Transverse colon (tissue), 4 donors: ENCODE results near the gene ZER1. TPM values are rescaled to one million over a fixed set of nuclear protein-coding genes. Genes with fewer than 3 reads are reported as not detected.

Experiments used
- DNase-seq: peaks from one replicate; pipeline ENCODE4 v3.0.0-alpha.2; 2019
- H3K27ac ChIP-seq, 4 donors: fragments of 200-600 bp; sonication (generic); 2 replicates each; pipeline ENCODE4 v1.5.1; 2016 to 2018; ENCODE audit warnings: inconsistent platforms in 4 of 4
- H3K27me3 ChIP-seq: fragments of 200-600 bp; sonication (generic); 2 replicates; pipeline ENCODE4 v1.5.1; 2017; ENCODE audit warnings: inconsistent platforms
- H3K36me3 ChIP-seq, 4 donors: fragments of 200-600 bp; sonication (generic); 2 replicates each; pipeline ENCODE4 v1.5.1; 2017 to 2019; ENCODE audit warnings: inconsistent platforms in 4 of 4
- H3K4me1 ChIP-seq, 4 donors: fragments of 200-600 bp; sonication (generic); 2 replicates each; pipeline ENCODE4 v1.5.1; 2017 to 2020; ENCODE audit warnings: inconsistent platforms in 4 of 4
- H3K4me3 ChIP-seq, 4 donors: fragments of 200-600 bp; sonication (generic); 1 replicate in 1 of 4; 2 replicates in 3 of 4; pipeline versions ENCODE4 v1.5.1 to v1.6.1; 2017 to 2019; ENCODE audit warnings: inconsistent platforms in 4 of 4
- H3K9me3 ChIP-seq, 2 donors: fragments of 200-600 bp; sonication (generic); 2 replicates each; pipeline ENCODE4 v1.5.1; 2017 to 2019; ENCODE audit warnings: inconsistent platforms in 2 of 2
- CTCF ChIP-seq, 5 experiments: fragments of 200-600 bp in 3 of 5; fragments of 450-650 bp in 2 of 5; sonication (generic) in 3 of 5; IDR thresholded peaks; 1 replicate in 2 of 5; 2 replicates in 3 of 5; pipeline ENCODE4 v1.5.1; 2016 to 2017; ENCODE audit warnings: antibody characterized with exemption in 5 of 5, inconsistent platforms in 3 of 5, mild to moderate bottlenecking in 2 of 5, moderate library complexity in 1 of 5
- EP300 ChIP-seq: sonication (generic); formaldehyde crosslinking; IDR thresholded peaks from one replicate; pipeline ENCODE4 v1.6.1; 2017; ENCODE audit warnings: antibody characterized with exemption, low read depth
- POLR2A ChIP-seq: fragments of 450-650 bp; IDR thresholded peaks from one replicate; pipeline ENCODE4 v1.6.1; 2016; ENCODE audit warnings: antibody characterized with exemption, mild to moderate bottlenecking, moderate library complexity
- POLR2AphosphoS5 ChIP-seq, 3 donors: sonication (generic); formaldehyde crosslinking; IDR thresholded peaks; one replicate each; pipeline ENCODE4 v1.6.1; 2016; ENCODE audit warnings: antibody characterized with exemption in 3 of 3
- WGBS, 2 donors: methylation state at CpG; one replicate each; pipeline ENCODE4 v1.1.5; 2018; ENCODE audit warnings: low coverage in 1 of 2; 5-methylcytosine and 5-hydroxymethylcytosine counted together
- in situ Hi-C, 4 donors: fragments of 200-750 bp; cut with MboI; loops; one replicate each; pipeline versions ENCODE4 v1.15.0 to v1.15.1; 2017; ENCODE audit warnings: low sequenced_read_pairs in 3 of 4, low pct_ligation_motif_present in 1 of 4, low pct_unique_long_range_greater_than_20kb in 1 of 4
- intact Hi-C: fragments of 100-400 bp; cut with DNase I; formaldehyde crosslinking; loops from one replicate; pipeline ENCODE4 v1.15.1; 2023; ENCODE audit warnings: low total_unique reads
- total RNA-seq, 4 donors: library from RNA; depleted of rRNA; stranded (reverse); fragments of >200 nt; gene quantifications; one replicate each; pipeline ENCODE4 v1.1.0, GENCODE V29; 2016

The ZER1 gene
- total RNA-seq, 4 donors from 2014 or later, result 57.5 to 116 (median 73.8) TPM

- in situ Hi-C loops, result no loop called here
- Histone ChIP-seq H3K4me3 (peak overlapping the region; percentile 73 to 97 (median 84)), H3K9me3 (no peaks in the 10 kb centered on the region), H3K4me1 (peaks cover 22 to 42% (median 33%) of the 10 kb centered on the region in 4 donors), H3K27me3 (no peaks in the 10 kb centered on the region), H3K27ac (peak overlapping the region; percentile 80 to 97 (median 83)), H3K36me3 (peaks cover 0 to 30% (median 13%) of the 10 kb centered on the region in 4 donors)
- intact Hi-C loops, result loop anchor here (2.0 kb wide), 1 partner anchor 33 kb away; the partner anchor contains the start of gene DYNC2I2
- peak; percentile 46 for DNase-seq
- 0% methylated on average over 54 of the region's 83 CpGs; no CpG with 5 or more reads in 1 of the 2 donors for WGBS, 2 donors
- TF ChIP-seq POLR2AphosphoS5 (IDR thresholded peaks at IDR 0.05), result no peak
- no peak for TF ChIP-seq EP300
- TF ChIP-seq CTCF (IDR thresholded peaks at IDR 0.05), result no peak
- TF ChIP-seq POLR2A, result no peak
Observed at GRCh38 chr9:128689820-128690683, 81.7 kb downstream of the ZER1 start.

GRCh38 chr9:128689293-128689774 lies 82.4 kb downstream of the ZER1 start:
- Histone ChIP-seq H3K4me1 (peaks cover 26 to 49% (median 39%) of the 10 kb centered on the region in 4 donors), H3K4me3 (peak overlapping the region; percentile 85 to 97 (median 94)), H3K36me3 (peaks cover 0 to 25% (median 12%) of the 10 kb centered on the region in 4 donors), H3K27me3 (no peaks in the 10 kb centered on the region), H3K9me3 (no peaks in the 10 kb centered on the region), H3K27ac (peak overlapping the region; percentile 95 to 99 (median 98))
- TF ChIP-seq CTCF (IDR thresholded peaks at IDR 0.05), result no peak
- TF ChIP-seq EP300, result no peak
- TF ChIP-seq POLR2A, result no peak
- no peak for TF ChIP-seq POLR2AphosphoS5 (IDR thresholded peaks at IDR 0.05)
- 0% methylated on average over 37 of the region's 80 CpGs; no CpG with 5 or more reads in 1 of the 2 donors for WGBS, 2 donors
- DNase-seq, result no peak
- intact Hi-C loops, result loop anchor here (2.0 kb wide), 1 partner anchor 33 kb away; the partner anchor contains the start of gene DYNC2I2
- in situ Hi-C loops, result no loop called here

- H3K36me3 ChIP-seq, result peaks cover 0 to 19% (median 9%) of the 10 kb centered on the region in 4 donors
- intact Hi-C loops, result loop anchor here (2.0 kb wide), 1 partner anchor 32 kb away; the partner anchor contains the start of gene DYNC2I2
- peak within 1 kb of the TSS; percentile 95 to 99 (median 98) for H3K27ac ChIP-seq
- in situ Hi-C loops, result no loop called here
- 0 to 5% methylated on average over 5 to 45 of the region's 93 CpGs for WGBS, 2 donors
- TF ChIP-seq CTCF (IDR thresholded peaks at IDR 0.05), result no peak
- TF ChIP-seq POLR2AphosphoS5 (IDR thresholded peaks at IDR 0.05), result peak; percentile 91 to 96 (median 95)
- peak; percentile 55 for TF ChIP-seq POLR2A
- TF ChIP-seq EP300, result no peak
- H3K4me3 ChIP-seq, result peak within 1 kb of the TSS; percentile 85 to 97 (median 94)
- H3K27me3 ChIP-seq, result no peaks in the 10 kb centered on the region
- DNase-seq, result peak; percentile 96
- no peaks in the 10 kb centered on the region for H3K9me3 ChIP-seq
- H3K4me1 ChIP-seq, result peaks cover 26 to 50% (median 39%) of the 10 kb centered on the region in 4 donors
Observed at GRCh38 chr9:128688501-128689292, 83.0 kb downstream of the ZER1 start, which contains the start of gene SET. Gene SET (plus strand): TSS chr9:128689222. CDS start chr9:128689583, 361 bp downstream.
